ENCODE results near the gene FBXO33. TPM values are rescaled to one million over a fixed set of nuclear protein-coding genes. Genes with fewer than 3 reads are reported as not detected.

Gene FBXO33
- total RNA-seq, 1 experiment from 2014 or later: 8.8 TPM

DNA sequence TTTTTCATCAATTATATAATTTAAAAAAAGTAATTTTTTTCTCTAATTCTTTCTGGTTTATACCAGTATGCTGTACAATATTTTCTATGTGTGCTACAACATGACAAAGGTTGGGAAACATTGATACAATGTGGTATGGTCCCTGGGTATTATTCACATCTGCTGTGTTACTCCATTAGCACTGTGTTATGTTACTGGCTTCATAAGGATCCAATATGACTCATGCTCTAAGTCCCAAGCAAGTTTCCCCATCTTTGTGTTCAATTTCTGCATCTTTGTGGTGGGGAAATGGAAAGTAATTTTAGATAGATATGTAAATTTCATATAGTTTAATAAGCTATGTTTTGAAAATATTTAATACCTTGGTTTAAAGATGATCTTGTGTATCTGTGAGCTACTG lies 35.8 kb downstream of the FBXO33 start:
- Histone ChIP-seq H3K27ac (ENCODE audit: insufficient read length, low read depth, low read length) (no peak overlapping the region), H2AK5ac (ENCODE audit: insufficient read length, low read length) (no peak overlapping the region), H4K8ac (replicated peaks; ENCODE audit: insufficient read length, low read depth, low read length) (no peak overlapping the region), H4K91ac (ENCODE audit: insufficient read length, low read depth, low read length) (no peak overlapping the region), H3K4ac (ENCODE audit: low read depth, low read length) (no peak overlapping the region), H2BK5ac (ENCODE audit: insufficient read length, low read length) (no peak overlapping the region), H3K23ac (ENCODE audit: insufficient read length, low read depth, low read length) (no peak overlapping the region), H3K56ac (ENCODE audit: insufficient read length, low read depth, low read length) (no peak overlapping the region), H4K20me1 (ENCODE audit: control insufficient read depth, insufficient read depth, insufficient read length) (no peaks in the 10 kb centered on the region), H2BK12ac (ENCODE audit: insufficient read length, low read depth, low read length) (no peak overlapping the region), H2BK15ac (ENCODE audit: low read depth, low read length) (no peak overlapping the region), H4K5ac (ENCODE audit: insufficient read length, low read depth, low read length) (no peak overlapping the region), H3K79me2 (ENCODE audit: insufficient read depth, low read length) (no peaks in the 10 kb centered on the region), H3K18ac (ENCODE audit: insufficient read length, low read depth, low read length) (no peak overlapping the region), H2AFZ (ENCODE audit: low read length) (no peak overlapping the region), H2BK20ac (ENCODE audit: low read depth, low read length, poor library complexity, severe bottlenecking) (no peak overlapping the region), H3T11ph (ENCODE audit: low read length) (no peak overlapping the region), H3K4me1 (ENCODE audit: insufficient read depth, low read length) (no peaks in the 10 kb centered on the region), H3K9me3 (ENCODE audit: control insufficient read depth, low read depth, low read length) (no peaks in the 10 kb centered on the region), H3K23me2 (ENCODE audit: insufficient read length, low read depth, low read length, poor library complexity, severe bottlenecking) (no peaks in the 10 kb centered on the region), H3K4me2 (ENCODE audit: insufficient read depth, insufficient read length, low read length) (no peak overlapping the region), H3K9ac (ENCODE audit: extremely low read depth, insufficient read length, low read length) (no peak overlapping the region), H3K27me3 (ENCODE audit: insufficient read depth, low read length) (no peaks in the 10 kb centered on the region), H2BK120ac (ENCODE audit: low read depth, low read length, poor library complexity, severe bottlenecking) (no peak overlapping the region), H3K14ac (ENCODE audit: insufficient read depth, low read length) (no peak overlapping the region), H3K79me1 (ENCODE audit: insufficient read depth, low read depth, low read length, poor library complexity, severe bottlenecking) (no peaks in the 10 kb centered on the region)
- Mint-ChIP-seq H3K4me1 (peaks cover 2% of the 10 kb centered on the region in 2 experiments; a peak in 2 of 4 replicates), H3K9me3 (no peaks in the 10 kb centered on the region), H3K4me3 (no peak overlapping the region), H3K27ac (no peak overlapping the region), H3K27me3 (ENCODE audit: low read depth) (no peaks in the 10 kb centered on the region), H3K36me3 (ENCODE audit: insufficient read depth in 1 of 3, low read depth in 3 of 3) (peaks cover 0 to 2% (median 0%) of the 10 kb centered on the region in 3 experiments; a peak in 1 of 7 replicates)
- DNase-seq: no peak
- TF ChIP-seq, protein P1, sequence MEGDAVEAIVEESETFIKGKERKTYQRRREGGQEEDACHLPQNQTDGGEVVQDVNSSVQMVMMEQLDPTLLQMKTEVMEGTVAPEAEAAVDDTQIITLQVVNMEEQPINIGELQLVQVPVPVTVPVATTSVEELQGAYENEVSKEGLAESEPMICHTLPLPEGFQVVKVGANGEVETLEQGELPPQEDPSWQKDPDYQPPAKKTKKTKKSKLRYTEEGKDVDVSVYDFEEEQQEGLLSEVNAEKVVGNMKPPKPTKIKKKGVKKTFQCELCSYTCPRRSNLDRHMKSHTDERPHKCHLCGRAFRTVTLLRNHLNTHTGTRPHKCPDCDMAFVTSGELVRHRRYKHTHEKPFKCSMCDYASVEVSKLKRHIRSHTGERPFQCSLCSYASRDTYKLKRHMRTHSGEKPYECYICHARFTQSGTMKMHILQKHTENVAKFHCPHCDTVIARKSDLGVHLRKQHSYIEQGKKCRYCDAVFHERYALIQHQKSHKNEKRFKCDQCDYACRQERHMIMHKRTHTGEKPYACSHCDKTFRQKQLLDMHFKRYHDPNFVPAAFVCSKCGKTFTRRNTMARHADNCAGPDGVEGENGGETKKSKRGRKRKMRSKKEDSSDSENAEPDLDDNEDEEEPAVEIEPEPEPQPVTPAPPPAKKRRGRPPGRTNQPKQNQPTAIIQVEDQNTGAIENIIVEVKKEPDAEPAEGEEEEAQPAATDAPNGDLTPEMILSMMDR (conservative IDR thresholded peaks at IDR 0.05): no peak

All from H9 (cell line).